Astrocyte (in vitro differentiated cells and primary cell): ENCODE data around the gene CLEC11A. TPM values are rescaled to one million over a fixed set of nuclear protein-coding genes. Genes with fewer than 3 reads are reported as not detected.
"Not testable (repeated sequence)": the region's sequence is repeated elsewhere in the genome, so short reads cannot be mapped to it uniquely, and the experiment has no call there.

Source experiments
- DNase-seq: peaks from one replicate; pipeline ENCODE4 v3.0.0-alpha.2; 2010; ENCODE audit warnings: low read depth
- FAIRE-seq: peaks from 2 replicates; lab custom pipeline; 2011; peaks lifted over from hg19 to GRCh38; lab: Jason Lieb, UNC
- H2AFZ ChIP-seq: 2 replicates; pipeline ENCODE4 v1.6.0; 2012; ENCODE audit warnings: low read depth, low read length, inconsistent platforms
- H3K27ac ChIP-seq: 2 replicates; pipeline ENCODE4 v1.5.1; 2011; ENCODE audit warnings: low read depth, low read length, inconsistent platforms
- H3K27me3 ChIP-seq: 2 replicates; pipeline ENCODE4 v1.6.0; 2011; ENCODE audit warnings: low read length, inconsistent platforms; ENCODE audit not compliant: insufficient read depth
- H3K36me3 ChIP-seq: 2 replicates; pipeline ENCODE4 v1.5.1; 2011; ENCODE audit warnings: low read length, inconsistent platforms; ENCODE audit not compliant: insufficient read depth
- H3K4me1 ChIP-seq: 2 replicates; pipeline ENCODE4 v1.5.1; 2011; ENCODE audit warnings: low read length, inconsistent platforms; ENCODE audit not compliant: insufficient read depth
- H3K4me2 ChIP-seq: 2 replicates; pipeline ENCODE4 v1.6.0; 2012; ENCODE audit warnings: low read length, inconsistent platforms
- H3K4me3 ChIP-seq: 2 replicates; pipeline ENCODE4 v1.5.1; 2011; ENCODE audit warnings: low read depth, mild to moderate bottlenecking, low read length, inconsistent platforms; ENCODE audit not compliant: insufficient read depth
- H3K79me2 ChIP-seq: 2 replicates; pipeline ENCODE4 v1.6.0; 2012; ENCODE audit warnings: mild to moderate bottlenecking, low read length, inconsistent platforms; ENCODE audit not compliant: insufficient read depth
- H3K9ac ChIP-seq: 2 replicates; pipeline ENCODE4 v1.6.0; 2012; ENCODE audit warnings: mild to moderate bottlenecking, low read length, inconsistent platforms
- H3K9me3 ChIP-seq: 2 replicates; pipeline ENCODE4 v1.5.1; 2012; ENCODE audit warnings: low read depth, mild to moderate bottlenecking, low read length, inconsistent platforms; ENCODE audit not compliant: insufficient read depth
- H4K20me1 ChIP-seq: 2 replicates; pipeline ENCODE4 v1.6.0; 2012; ENCODE audit warnings: low read length, inconsistent platforms; ENCODE audit not compliant: insufficient read depth
- H3K27ac Mint-ChIP-seq: one replicate; pipeline ENCODE4 v1.8.0; 2021; ENCODE audit warnings: mild to moderate bottlenecking, mixed read lengths; ENCODE audit not compliant: unreplicated experiment
- H3K27me3 Mint-ChIP-seq: one replicate; pipeline ENCODE4 v1.8.0; 2021; ENCODE audit warnings: low read depth, mixed read lengths; ENCODE audit not compliant: unreplicated experiment
- H3K36me3 Mint-ChIP-seq: one replicate; pipeline ENCODE4 v1.8.0; 2021; ENCODE audit warnings: low read depth, mixed read lengths; ENCODE audit not compliant: unreplicated experiment
- H3K4me1 Mint-ChIP-seq: one replicate; pipeline ENCODE4 v1.8.0; 2021; ENCODE audit warnings: low read depth, mixed read lengths; ENCODE audit not compliant: unreplicated experiment
- H3K4me3 Mint-ChIP-seq: one replicate; pipeline ENCODE4 v1.8.0; 2021; ENCODE audit warnings: mild to moderate bottlenecking, moderate library complexity, mixed read lengths; ENCODE audit not compliant: unreplicated experiment
- H3K9me3 Mint-ChIP-seq: one replicate; pipeline ENCODE4 v1.8.0; 2021; ENCODE audit warnings: mild to moderate bottlenecking, mixed read lengths; ENCODE audit not compliant: unreplicated experiment
- CTCF ChIP-seq: IDR thresholded peaks from 2 replicates; pipeline ENCODE4 v1.5.1; 2011; ENCODE audit warnings: low read depth, mild to moderate bottlenecking, inconsistent platforms, low read length, moderate library complexity; ENCODE audit not compliant: insufficient read depth
- EZH2 ChIP-seq: IDR thresholded peaks from 2 replicates; pipeline ENCODE4 v1.6.1; 2012; ENCODE audit warnings: mild to moderate bottlenecking, low read length, inconsistent platforms; ENCODE audit not compliant: insufficient read depth
- total RNA-seq: library from RNA; stranded (reverse); gene quantifications from 2 replicates; pipeline ENCODE4 v1.2.1, GENCODE V29; 2021

Gene CLEC11A
- total RNA-seq, 1 donor from 2014 or later, result not detected

GRCh38 chr19:50770888-50771287, 47.7 kb downstream of the CLEC11A start:
- Mint-ChIP-seq H3K27me3 (no peaks in the 10 kb centered on the region), H3K36me3 (no peaks in the 10 kb centered on the region), H3K4me1 (no peaks in the 10 kb centered on the region), H3K4me3 (no peak overlapping the region), H3K27ac (no peak overlapping the region), H3K9me3 (peaks cover 3% of the 10 kb centered on the region)
- Histone ChIP-seq H3K4me1 (no peaks in the 10 kb centered on the region), H3K4me2 (no peak overlapping the region), H3K9ac (no peak overlapping the region), H3K79me2 (no peaks in the 10 kb centered on the region), H2AFZ (no peak overlapping the region), H3K9me3 (no peaks in the 10 kb centered on the region), H3K27me3 (no peaks in the 10 kb centered on the region), H3K27ac (no peak overlapping the region), H4K20me1 (no peaks in the 10 kb centered on the region), H3K36me3 (no peaks in the 10 kb centered on the region), H3K4me3 (no peak overlapping the region)
- no peak for DNase-seq
- no peak for FAIRE-seq
- no peak for TF ChIP-seq EZH2
- TF ChIP-seq CTCF, result no peak

GRCh38 chr19:50772476-50772875, 49.3 kb downstream of the CLEC11A start:
- DNase-seq (no peak), FAIRE-seq (no peak)
- TF ChIP-seq CTCF, result no peak
- TF ChIP-seq EZH2, result no peak
- Histone ChIP-seq H3K27me3 (peaks cover 1% of the 10 kb centered on the region), H3K9me3 (no peaks in the 10 kb centered on the region), H3K4me3 (no peak overlapping the region), H4K20me1 (no peaks in the 10 kb centered on the region), H3K27ac (no peak overlapping the region), H3K4me1 (no peaks in the 10 kb centered on the region), H3K9ac (no peak overlapping the region), H3K79me2 (no peaks in the 10 kb centered on the region), H3K36me3 (no peaks in the 10 kb centered on the region), H3K4me2 (no peak overlapping the region), H2AFZ (no peak overlapping the region)
- no peaks in the 10 kb centered on the region for H3K4me1 Mint-ChIP-seq
- H3K4me3 Mint-ChIP-seq, result no peak overlapping the region
- no peaks in the 10 kb centered on the region for H3K9me3 Mint-ChIP-seq
- H3K27ac Mint-ChIP-seq, result no peak overlapping the region
- no peaks in the 10 kb centered on the region for H3K36me3 Mint-ChIP-seq
- no peaks in the 10 kb centered on the region for H3K27me3 Mint-ChIP-seq

- H3K27ac ChIP-seq, H3K36me3 ChIP-seq, H3K4me2 ChIP-seq, H3K27me3 Mint-ChIP-seq, H3K9me3 ChIP-seq, H3K4me3 Mint-ChIP-seq, H3K9ac ChIP-seq, H3K27me3 ChIP-seq, H4K20me1 ChIP-seq, H3K4me1 Mint-ChIP-seq, H2AFZ ChIP-seq, H3K4me3 ChIP-seq, H3K9me3 Mint-ChIP-seq, H3K27ac Mint-ChIP-seq, H3K79me2 ChIP-seq, DNase-seq, FAIRE-seq, H3K4me1 ChIP-seq, H3K36me3 Mint-ChIP-seq: not testable (repeated sequence)
These were observed 49.7 kb downstream of the CLEC11A start for GRCh38 chr19:50772912-50773311.

- not testable (repeated sequence) for H3K36me3 Mint-ChIP-seq, H2AFZ ChIP-seq, H3K27me3 ChIP-seq, H3K27ac ChIP-seq, H3K27ac Mint-ChIP-seq, DNase-seq, H3K79me2 ChIP-seq, H3K9ac ChIP-seq, FAIRE-seq, H3K4me3 ChIP-seq, H3K9me3 Mint-ChIP-seq, H3K36me3 ChIP-seq, H4K20me1 ChIP-seq, H3K4me1 ChIP-seq, H3K4me3 Mint-ChIP-seq, H3K4me1 Mint-ChIP-seq, H3K4me2 ChIP-seq, H3K9me3 ChIP-seq, H3K27me3 Mint-ChIP-seq
These were observed 50.3 kb downstream of the CLEC11A start for GRCh38 chr19:50773454-50773853.
